ENCODE data around the gene MCU.
"Not testable (repeated sequence)": the region's sequence is repeated elsewhere in the genome, so short reads cannot be mapped to it uniquely, and the experiment has no call there.

The MCU gene

DNA sequence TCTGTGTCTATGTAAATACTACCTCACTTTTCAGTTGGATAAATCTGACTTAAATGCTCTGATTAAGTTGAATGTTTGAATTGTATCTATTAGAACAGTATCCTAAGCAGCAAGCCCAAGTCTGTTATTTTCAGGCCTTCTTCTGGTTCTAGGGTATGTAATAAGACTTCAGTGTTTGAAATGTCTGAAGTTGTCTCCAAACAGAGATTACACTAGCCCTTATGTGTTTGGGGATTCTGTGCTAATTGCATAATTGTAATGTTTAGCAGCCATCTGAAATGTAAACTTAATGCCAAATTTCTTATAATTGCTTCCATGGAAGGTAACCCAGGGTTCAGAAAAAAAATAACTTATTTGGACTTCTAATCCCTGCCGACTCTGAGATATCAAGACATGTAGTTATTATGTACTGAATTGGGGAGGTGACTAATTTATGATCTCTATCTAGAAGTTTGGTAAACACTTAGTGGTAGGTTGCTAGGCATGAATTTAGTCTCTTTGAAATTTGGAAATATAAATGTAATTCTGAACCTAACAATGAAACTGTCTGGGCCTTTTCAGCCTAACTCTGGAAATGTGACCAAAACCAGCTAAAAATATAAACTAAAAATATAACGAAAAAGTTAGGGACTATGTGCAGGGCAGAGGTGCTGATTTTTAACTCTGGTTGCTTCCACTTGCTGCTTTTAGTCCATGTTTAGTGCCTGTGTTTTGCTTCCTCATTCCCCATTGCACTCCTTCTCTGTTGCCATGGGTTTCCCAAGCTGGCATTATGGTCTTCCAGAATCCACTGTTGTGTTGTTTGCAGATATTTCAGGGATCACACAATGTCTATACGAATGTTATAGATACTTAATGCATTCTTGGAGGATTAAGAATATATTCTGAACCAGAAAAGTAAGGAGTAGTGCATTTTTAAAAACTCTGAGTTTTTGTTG is 54.8 kb downstream of the MCU start:
- no peak for DNase-seq
- TF ChIP-seq POLR2A (IDR thresholded peaks at IDR 0.05; ENCODE audit: low read length) (no peak), GATA1 (IDR thresholded peaks at IDR 0.05; ENCODE audit: low read depth, low read length) (no peak)

DNA sequence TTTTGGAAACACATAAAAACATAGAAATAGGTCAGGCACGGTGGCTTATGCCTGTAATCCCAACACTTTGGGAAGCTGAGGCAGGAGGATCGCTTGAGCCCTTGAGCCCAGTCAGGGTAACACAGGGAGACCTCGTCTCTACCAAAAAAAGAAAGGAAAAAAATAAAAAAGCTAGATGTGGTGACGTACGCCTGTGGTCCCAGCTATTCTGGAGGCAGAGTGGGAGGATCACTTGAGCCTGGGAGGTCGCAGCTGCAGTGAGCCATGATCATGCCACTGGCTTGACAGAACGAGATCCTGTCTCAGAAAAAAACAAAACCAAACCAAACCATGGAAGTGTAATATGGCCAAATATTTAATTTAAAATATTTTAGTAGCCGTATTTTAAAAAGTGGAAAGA is 55.6 kb downstream of the MCU start:
- TF ChIP-seq POLR2A (IDR thresholded peaks at IDR 0.05; ENCODE audit: low read length) (no peak), GATA1 (IDR thresholded peaks at IDR 0.05; ENCODE audit: low read depth, low read length) (no peak)
- DNase-seq, result no peak

DNA sequence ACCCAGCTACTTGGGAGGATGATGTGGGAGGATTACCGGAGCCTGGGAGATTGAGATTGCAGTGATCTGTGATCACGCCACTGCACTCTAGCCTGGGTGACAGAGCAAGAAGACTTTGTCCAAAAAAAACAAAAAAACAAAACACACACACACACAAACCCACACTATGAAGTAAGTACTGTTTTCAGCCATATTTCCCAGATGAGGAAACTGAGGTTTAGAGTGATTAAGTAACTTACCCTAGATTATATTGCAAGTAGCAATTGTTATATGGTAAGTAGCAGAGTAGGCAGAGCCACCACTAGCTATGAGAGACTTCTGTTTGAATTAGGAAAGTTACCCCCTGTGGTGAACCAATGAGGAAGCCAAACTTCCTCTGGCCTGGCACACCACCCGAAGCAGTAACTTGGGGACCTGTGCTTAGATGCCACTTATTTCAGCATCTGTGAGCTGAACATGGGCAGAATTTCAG is 61.9 kb downstream of the MCU start:
- TF ChIP-seq POLR2A (IDR thresholded peaks at IDR 0.05; ENCODE audit: low read length), result no peak
- TF ChIP-seq GATA1 (IDR thresholded peaks at IDR 0.05; ENCODE audit: low read depth, low read length), result no peak
- DNase-seq, result peak in 1 of 2 experiments; percentile 12

DNA sequence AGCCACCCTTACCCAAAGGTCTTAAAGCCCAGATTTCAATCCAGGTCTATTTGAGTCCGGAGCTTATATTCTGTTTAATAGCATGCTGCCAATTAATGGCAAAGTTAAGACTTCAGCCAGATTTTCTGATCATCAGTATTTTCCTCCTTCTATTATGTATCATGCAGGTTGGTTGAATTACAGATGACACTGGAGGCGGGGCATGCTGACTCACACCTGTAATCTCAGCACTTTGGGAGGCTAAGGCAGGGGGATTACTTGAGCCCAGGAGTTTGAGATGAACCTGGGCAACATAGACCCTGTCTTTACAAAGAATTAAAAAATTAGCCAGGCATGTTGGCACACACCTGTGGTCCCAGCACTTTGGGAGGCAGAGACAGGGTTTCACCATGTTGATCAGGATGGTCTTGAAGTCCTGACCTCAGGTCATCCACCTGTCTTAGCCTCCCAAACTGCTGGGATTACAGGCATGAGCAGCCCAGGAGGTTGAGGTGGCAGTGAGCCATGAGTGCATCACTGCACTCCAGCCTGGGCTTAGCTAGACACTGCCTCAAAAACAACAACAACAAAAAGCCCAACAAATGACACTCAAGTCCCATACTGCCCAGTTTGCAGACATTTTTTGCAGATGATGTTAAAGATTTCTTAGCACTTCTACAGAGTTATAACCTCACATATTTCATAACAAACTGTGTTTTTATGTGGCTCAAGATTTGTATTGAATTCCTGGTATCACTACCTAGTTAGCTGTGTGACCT is 62.5 kb downstream of the MCU start:
- DNase-seq, result no peak
- no peak for TF ChIP-seq POLR2A (IDR thresholded peaks at IDR 0.05; ENCODE audit: low read length)
- no peak for TF ChIP-seq GATA1 (IDR thresholded peaks at IDR 0.05; ENCODE audit: low read depth, low read length)

DNA sequence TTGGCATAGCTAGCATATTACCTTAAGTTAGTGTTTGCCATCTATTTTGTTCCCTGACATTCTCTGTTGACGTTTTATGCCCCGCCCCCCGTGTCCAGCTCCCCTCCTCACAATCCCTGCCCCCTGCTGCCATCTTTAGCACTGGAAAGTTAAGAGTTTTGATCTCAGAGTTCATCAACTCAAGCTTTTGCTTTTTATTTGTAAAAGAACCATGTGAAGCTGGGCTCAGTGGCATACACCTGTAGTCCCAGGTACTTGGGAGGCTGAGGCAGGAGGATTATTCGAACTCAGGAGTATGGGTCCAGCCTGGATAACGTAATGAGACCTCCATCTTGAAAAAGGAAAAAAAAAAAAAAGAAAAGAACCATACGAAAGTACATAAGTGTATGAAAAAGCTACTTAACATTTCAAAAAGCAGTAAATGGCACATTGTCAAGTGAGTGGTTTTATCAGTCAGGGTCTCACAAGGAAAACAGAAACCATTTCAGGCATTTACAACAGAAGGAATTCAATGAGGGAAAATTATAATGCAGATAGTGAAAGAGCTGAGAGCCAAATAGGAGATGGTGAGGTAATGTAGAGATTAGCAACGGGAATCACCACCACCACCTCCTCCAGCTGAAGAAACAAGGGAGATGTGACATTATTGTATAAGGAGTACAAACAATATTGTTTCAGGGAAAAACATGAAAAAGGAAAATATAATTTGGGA is 64.9 kb downstream of the MCU start:
- no peak for DNase-seq
- TF ChIP-seq POLR2A (IDR thresholded peaks at IDR 0.05; ENCODE audit: low read length), result no peak
- TF ChIP-seq GATA1 (IDR thresholded peaks at IDR 0.05; ENCODE audit: low read depth, low read length), result no peak

DNA sequence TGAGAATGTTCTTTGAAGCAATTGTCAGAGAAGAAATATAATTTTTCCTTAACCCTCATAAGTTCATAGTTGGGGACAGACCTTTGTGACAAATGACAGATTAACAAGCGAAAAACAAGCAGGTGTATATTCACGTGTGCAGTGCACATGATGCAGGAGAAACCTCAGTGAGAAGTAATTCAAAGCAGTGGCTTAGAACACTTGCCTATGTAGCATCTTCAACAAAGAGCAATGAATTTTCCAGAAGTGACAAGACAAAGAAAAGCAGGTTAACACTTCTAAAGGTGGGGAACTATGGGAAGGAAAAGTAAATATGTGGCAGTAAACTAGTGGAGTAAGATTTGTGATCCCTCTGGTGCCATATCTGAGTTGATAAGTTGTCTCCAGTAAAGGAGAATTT is 65.8 kb downstream of the MCU start:
- no peak for DNase-seq
- TF ChIP-seq POLR2A (IDR thresholded peaks at IDR 0.05; ENCODE audit: low read length), result no peak
- no peak for TF ChIP-seq GATA1 (IDR thresholded peaks at IDR 0.05; ENCODE audit: low read depth, low read length)

DNA sequence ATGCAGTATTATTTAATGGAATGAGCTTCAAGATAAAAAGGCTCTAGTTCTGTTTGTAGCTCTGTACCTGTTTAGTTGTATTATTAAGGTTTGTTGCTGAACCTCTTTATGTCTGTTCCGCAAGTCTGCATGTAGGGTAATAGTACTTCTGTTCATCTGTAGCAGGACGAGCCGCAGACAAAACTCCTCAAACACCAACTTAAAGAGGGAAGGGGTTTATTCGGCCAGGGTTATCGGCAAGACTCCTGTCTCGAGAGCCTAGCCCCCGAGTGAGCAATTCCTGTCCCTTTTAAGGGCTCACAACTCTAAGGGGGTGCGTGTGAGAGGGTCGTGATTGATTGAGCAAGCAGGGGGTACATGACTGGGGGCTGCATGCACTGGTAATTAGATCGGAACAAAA is 67.0 kb downstream of the MCU start:
- DNase-seq, result not testable (repeated sequence)

DNA sequence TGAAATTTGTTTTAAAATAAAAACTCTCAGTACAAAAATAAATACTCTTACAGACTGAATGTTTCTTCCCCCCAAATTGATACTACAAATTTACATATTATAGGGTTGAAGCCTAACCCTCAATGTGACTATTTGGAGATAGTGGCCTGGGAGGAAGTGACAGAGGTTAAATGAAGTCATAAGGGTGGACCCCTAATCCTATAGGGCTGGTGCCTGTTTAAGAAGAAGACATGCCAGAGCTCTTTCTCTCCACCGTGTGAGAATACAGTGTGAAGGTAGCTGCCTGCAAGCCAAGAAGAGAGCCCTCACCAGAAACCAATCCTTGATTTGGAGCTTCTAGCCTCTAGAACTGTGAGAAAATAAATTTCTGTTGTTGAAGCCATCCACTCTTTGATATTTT is 67.6 kb downstream of the MCU start:
- TF ChIP-seq POLR2A (IDR thresholded peaks at IDR 0.05; ENCODE audit: low read length) (no peak), GATA1 (IDR thresholded peaks at IDR 0.05; ENCODE audit: low read depth, low read length) (no peak)
- peak; percentile 61 to 78 for DNase-seq

DNA sequence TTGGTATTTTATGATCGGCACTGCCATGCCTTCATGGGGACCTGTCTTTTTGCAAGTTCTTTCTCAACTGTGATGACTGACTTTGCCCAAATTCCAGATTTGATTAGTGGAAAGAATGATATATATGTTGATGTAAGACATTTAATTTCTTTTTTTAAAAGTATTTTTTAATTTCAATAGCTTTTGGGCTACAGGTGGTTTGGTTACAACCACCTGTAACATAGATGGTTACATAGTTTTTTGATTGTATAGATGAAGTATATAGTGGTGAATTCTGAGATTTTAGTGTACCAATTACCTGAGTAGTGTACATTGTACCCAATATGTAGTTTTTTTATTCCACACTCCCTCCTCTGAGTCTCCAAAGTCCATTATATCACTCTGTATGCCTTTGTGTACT is 69.6 kb downstream of the MCU start:
- TF ChIP-seq GATA1 (IDR thresholded peaks at IDR 0.05; ENCODE audit: low read depth, low read length) (no peak), POLR2A (IDR thresholded peaks at IDR 0.05; ENCODE audit: low read length) (no peak)
- no peak for DNase-seq

DNA sequence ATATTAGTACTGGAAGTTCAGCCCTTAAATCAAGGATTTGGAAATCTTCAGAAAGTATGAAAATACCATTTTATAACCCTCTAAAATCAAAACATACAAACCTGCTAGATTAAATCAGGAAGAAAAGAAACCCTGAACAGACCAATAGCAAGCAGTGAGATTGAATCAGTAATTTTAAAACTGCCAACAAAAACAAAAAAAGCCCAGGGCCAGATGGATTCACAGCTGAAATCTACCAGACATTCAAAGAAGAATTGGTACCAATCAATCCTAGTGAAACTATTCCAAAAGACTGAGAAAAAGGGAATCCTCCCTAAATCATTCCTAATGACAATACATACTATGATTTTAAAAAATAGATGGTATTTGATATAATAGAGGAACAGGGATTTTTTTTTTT is 70.1 kb downstream of the MCU start:
- DNase-seq, result no peak
- no peak for TF ChIP-seq GATA1 (IDR thresholded peaks at IDR 0.05; ENCODE audit: low read depth, low read length)
- TF ChIP-seq POLR2A (IDR thresholded peaks at IDR 0.05; ENCODE audit: low read length), result no peak

DNA sequence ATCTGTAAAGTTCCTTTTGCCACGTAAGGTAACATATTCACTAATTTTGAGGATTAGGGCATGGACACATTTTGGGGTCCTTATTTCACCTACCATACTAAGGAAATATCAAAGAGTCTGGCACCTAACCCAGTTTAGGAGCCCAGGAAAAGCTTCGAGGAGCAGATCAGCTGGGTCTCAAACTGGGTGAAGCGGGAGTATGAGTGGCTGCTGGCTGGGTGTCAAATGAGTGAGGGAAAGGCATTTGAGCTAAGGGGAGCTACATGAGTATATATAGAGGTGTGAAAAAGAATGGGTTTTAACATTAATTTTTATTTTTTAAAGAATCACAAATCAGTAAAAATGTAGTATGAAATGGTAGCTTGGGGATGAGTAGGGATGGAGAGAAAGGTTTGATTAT is 71.3 kb downstream of the MCU start:
- TF ChIP-seq POLR2A (IDR thresholded peaks at IDR 0.05; ENCODE audit: low read length) (no peak), GATA1 (IDR thresholded peaks at IDR 0.05; ENCODE audit: low read depth, low read length) (no peak)
- no peak for DNase-seq

DNA sequence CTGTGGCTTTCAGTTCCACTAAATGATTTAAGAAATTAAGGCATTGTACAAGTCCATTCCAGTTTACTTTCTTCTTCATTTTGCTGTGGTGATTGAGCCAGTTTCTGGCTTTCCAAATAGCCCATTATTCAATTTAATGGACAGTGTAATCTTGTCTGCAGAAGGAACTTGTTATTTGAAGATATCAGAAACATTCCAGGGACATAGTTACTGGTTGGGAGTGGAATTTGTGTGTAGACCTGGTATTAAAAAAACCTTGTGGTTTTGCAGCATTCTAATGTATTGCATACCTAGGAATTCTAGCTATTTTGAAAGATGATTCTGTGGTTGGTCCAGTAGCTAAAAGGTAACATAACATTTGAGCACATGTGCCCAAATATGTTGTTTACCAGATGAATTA is 72.2 kb downstream of the MCU start:
- DNase-seq, result no peak

DNA sequence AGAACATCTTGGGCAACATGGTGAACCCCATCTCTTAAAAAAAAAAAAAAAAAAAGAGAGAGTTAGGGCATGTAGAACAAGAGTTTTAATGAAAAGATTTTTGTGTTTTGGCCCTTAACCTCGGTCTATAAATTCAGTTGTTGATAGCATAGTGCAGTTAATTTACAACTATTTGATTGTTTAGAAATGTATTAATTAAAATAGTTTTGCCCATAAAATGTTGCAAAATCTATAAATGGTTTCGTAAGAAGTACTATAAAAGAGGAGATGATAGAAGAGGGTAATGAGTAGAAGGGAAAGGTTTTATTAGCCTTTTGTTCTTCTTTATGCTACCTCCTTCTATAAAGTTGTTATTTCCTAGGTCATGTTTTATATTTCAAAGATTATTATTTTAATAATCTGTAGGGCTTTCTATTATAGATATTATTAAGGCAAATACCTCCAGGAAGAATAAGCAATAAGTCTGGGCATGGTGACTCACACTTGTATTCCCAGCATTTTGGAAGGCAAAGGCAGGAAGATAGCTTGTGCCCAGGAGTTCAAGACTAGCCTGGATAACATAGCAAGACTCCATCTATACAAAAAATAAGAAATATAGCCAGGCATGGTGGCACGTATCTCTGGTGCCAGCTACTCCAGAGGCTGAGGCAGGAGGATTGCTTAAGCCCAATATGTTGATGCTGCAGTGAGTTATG is 73.3 kb downstream of the MCU start:
- no peak for TF ChIP-seq POLR2A (IDR thresholded peaks at IDR 0.05; ENCODE audit: low read length)
- TF ChIP-seq GATA1 (IDR thresholded peaks at IDR 0.05; ENCODE audit: low read depth, low read length), result no peak

More for the DNA sequence above, 72.2 kb downstream of the MCU start:
- TF ChIP-seq GATA1 (IDR thresholded peaks at IDR 0.05; ENCODE audit: low read depth, low read length) (no peak), POLR2A (IDR thresholded peaks at IDR 0.05; ENCODE audit: low read length) (no peak)

DNA sequence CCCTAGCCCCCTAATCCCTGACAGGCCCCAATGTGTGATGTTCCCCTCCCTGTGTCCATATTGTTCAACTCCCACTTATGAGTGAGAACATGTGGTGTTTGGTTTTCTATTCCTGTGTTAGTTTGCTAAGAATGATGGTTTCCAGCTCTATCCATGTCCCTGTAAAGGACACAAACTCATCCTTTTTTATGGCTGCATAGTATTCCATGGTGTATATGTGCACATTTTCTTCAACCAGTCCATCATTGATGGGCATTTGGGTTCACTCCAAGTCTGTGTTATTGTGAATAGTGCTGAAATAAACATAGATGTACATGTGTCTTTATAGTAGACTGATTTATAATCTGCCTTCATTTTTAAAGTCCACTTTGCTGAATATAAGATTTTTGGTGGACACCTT is 79.3 kb downstream of the MCU start:
- not testable (repeated sequence) for DNase-seq

More for the DNA sequence above, 73.3 kb downstream of the MCU start:
- no peak for DNase-seq
